ENCODE results near the gene PKDCC.

Gene PKDCC

GRCh38 chr2:42049221-42050009 is 1.6 kb downstream of the PKDCC start:
- DNase-seq, result no peak

- no peak for DNase-seq
Observed at GRCh38 chr2:42050010-42050702, 2.3 kb downstream of the PKDCC start.

GRCh38 chr2:42050703-42051542 is 3.1 kb downstream of the PKDCC start:
- DNase-seq, result no peak

- no peak for DNase-seq
Observed at GRCh38 chr2:42051543-42052235, 3.9 kb downstream of the PKDCC start.

- no peak for DNase-seq
Observed at GRCh38 chr2:42052702-42053481, 5.1 kb downstream of the PKDCC start.

- DNase-seq, result no peak
Observed at GRCh38 chr2:42053482-42053790, 5.6 kb downstream of the PKDCC start.

- peak in 3 of 51 donors; percentile 18 to 56 (median 32) for DNase-seq
Observed at GRCh38 chr2:42053791-42054701, 6.2 kb downstream of the PKDCC start.

GRCh38 chr2:42054714-42055430 is 7.1 kb downstream of the PKDCC start:
- DNase-seq, result no peak

GRCh38 chr2:42055573-42056514 is 8.0 kb downstream of the PKDCC start:
- DNase-seq, result no peak

GRCh38 chr2:42057159-42057901 is 9.5 kb downstream of the PKDCC start:
- no peak for DNase-seq

GRCh38 chr2:42057902-42058450 is 10.2 kb downstream of the PKDCC start:
- DNase-seq, result no peak

GRCh38 chr2:42059261-42059898 is 11.6 kb downstream of the PKDCC start:
- no peak for DNase-seq

GRCh38 chr2:42060028-42060427 is 12.2 kb downstream of the PKDCC start:
- DNase-seq, result no peak

GRCh38 chr2:42060718-42061619 is 13.1 kb downstream of the PKDCC start:
- peak in 13 of 51 donors; percentile 10 to 37 (median 15) for DNase-seq

- no peak for DNase-seq
Observed at GRCh38 chr2:42061839-42062238, 14.0 kb downstream of the PKDCC start.
